Neural progenitor cell (in vitro differentiated cells): ENCODE data around the gene CD79A.

ENCODE experiments used
- CTCF ChIP-seq: fragments of 200-600 bp; sonication (generic); IDR thresholded peaks from 2 replicates; pipeline ENCODE4 v1.5.1; 2017; ENCODE audit warnings: antibody characterized with exemption, mild to moderate bottlenecking
- EZH2 ChIP-seq: fragments of 200-600 bp; sonication (generic); IDR thresholded peaks from 2 replicates; pipeline ENCODE4 v1.6.1; 2017; ENCODE audit warnings: antibody characterized with exemption, mild to moderate bottlenecking, moderate library complexity
- EZH2phosphoT487 ChIP-seq: fragments of 200-600 bp; sonication (generic); IDR thresholded peaks from 2 replicates; pipeline ENCODE4 v1.6.1; 2017; ENCODE audit warnings: antibody characterized with exemption

DNA sequence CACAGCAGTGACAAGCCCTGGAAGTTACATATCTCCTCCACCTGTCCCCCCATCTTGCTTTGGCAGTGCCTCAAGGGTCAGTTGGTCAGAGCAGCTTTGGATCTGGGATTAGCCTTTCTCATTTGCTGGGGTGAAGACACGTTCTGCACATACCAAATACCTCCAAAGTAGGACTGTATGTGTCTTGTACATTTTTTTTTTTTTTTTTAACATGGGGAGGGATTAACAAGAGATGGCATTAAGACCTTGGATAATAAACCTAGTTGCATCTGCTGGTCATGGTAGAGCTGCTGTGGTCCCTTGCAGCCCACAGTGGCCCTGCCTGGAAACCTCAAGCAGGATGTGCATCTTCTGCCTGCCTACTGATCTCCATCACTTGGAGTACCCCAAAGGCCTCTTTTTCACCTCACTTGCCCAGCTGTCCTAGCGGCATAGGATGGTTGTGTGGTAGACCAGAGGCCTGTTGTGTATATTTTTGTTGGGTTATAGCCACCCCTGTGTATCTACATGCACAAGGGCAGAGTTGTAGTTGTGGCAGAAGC is 14.6 kb upstream of the CD79A start:
- no peak for TF ChIP-seq CTCF
- TF ChIP-seq EZH2phosphoT487, result no peak
- no peak for TF ChIP-seq EZH2
